GM19397 (cell line): ENCODE results near the gene TREM1.
"Not testable (repeated sequence)": the region's sequence is repeated elsewhere in the genome, so short reads cannot be mapped to it uniquely, and the experiment has no call there.

ENCODE experiments used
- ATAC-seq: cut with Tn5 transposase; IDR thresholded peaks from one replicate; pipeline ENCODE4 v1.9.1; 2021; ENCODE audit warnings: mild to moderate bottlenecking, moderate library complexity; ENCODE audit not compliant: unreplicated experiment

The TREM1 gene

DNA sequence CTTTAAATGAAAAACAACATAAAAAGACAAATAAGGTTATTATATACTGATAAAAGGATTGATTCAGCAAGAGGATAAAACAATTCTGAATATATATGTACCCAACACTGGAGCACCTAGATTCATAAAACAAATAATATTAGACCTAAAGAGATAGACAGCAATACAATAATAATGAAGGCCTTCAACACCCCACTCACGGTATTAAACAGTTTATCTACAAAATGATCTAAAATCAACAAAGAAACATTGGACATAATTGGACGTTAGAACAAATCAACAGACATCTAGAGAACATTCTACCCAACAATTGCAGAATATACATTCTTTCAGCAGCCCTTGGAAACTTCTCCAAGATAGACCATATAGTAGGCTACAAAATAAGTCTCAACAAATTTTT, 24.1 kb downstream of the TREM1 start:
- ATAC-seq = no peak

DNA sequence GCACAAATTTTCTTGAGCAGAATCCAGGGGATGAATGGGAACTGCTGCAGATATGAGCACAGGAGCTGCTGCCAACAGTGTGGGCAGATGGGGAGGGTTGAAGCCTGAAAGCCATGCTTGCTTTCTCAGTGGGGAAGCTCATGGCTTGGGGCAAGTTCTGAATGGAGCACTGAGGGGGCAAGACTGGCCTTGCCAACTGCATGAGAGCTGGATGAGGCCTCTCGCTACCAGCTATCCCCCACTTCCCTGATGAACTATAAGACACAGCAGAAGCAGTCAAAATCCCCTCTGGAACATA, 28.3 kb downstream of the TREM1 start:
- no peak for ATAC-seq

DNA sequence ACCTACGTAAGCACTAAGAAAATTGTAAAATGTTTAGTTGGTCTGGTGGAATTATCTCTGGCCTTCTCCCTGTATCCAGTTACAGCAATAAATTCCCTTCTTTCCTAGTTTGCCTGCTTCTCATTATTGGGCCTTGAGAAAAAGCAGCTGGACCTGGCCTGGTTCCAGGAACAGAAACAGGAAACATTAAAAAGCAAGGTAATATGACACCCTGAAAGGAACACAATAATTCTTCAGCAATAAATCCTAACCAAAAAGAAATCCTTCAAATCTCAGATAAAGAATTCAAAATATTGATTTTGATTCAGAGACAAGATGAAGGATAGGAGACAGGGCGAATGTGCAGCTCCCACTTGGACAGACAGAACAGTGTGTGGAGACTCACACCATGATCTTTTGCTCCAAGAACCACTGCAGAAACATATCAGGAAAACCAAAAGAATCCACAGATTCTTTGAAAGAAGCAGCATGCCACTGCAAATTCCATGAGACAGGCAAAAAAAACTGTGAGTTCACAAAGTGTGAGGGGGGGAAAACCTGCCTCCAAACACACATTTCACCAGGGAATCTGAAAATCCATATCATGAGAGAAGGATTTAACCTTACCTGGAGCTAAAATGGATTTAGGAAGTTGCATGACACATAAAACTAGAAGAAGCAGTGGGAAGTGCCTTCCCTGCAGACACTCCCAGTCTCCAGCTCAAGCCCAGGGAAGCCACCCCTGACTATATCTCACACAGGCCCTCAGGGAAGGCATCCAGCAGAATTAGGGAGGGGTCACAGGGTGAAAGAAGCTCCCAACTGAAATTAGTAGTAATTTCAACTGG, 28.9 kb downstream of the TREM1 start:
- ATAC-seq = no peak

DNA sequence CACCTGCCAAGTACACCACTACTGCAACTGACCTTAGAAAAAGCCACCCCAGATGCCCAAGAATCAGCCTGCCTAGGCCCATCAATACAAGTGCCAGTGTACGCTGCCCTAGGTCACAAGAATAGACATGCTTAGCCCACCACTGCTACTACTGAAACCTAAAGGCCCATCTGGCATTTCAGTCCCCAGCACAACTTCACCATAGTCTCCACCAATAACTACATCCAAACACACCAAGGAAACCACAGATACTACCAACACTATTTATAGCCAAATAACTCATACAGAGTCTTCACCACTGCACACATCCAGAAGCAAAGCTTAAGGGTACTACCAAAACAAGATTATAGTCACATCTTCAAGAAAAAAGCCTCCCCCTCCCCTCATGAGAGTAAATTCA, 30.1 kb downstream of the TREM1 start:
- no peak for ATAC-seq

DNA sequence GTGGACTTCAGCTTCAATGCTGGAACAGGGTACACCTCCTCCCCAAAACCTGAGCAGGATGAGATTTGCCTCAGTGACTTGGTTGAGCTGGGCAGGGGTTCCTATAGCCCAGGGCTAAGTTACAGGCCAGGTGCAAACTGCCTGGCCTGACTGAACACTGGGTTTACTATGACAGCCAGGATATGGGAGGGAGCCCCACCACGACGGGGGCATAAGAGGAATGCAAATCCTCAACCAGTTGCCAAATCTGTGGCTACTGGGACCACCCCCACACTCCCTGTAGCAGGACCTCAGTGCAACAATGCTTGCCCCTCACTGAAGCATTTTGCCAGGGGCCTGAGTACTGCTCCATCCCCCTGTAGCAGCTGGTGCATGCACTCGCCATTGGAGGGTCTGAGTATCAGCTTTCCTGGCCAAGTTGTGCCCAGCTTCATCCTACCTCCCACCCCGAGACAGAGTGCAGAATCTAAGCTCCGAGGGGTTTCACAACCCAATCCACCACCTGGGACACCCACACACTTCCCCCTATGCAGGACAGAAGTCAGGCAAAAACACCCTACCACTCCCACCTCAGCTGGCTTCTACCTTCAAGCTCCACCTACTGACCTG, 30.7 kb downstream of the TREM1 start:
- ATAC-seq = no peak

DNA sequence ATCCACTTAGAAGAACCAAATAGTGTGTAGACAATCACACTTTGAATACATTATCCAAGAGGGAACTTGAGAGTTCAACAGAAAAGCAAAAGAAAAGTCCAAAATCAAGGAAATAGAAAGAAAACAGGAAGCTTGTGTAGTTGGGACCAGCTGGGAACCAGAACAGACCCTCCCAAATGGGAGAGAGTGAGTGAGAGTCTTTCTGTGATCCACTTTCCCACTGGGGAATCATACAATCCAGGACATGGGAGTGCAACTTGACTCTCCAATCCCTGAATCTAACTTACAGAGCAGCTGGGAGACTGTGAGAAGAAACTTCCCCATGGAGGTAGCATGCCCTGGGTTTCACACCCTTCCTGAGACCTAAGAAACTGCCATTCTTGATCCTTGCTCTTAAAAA, 31.4 kb downstream of the TREM1 start:
- no peak for ATAC-seq

DNA sequence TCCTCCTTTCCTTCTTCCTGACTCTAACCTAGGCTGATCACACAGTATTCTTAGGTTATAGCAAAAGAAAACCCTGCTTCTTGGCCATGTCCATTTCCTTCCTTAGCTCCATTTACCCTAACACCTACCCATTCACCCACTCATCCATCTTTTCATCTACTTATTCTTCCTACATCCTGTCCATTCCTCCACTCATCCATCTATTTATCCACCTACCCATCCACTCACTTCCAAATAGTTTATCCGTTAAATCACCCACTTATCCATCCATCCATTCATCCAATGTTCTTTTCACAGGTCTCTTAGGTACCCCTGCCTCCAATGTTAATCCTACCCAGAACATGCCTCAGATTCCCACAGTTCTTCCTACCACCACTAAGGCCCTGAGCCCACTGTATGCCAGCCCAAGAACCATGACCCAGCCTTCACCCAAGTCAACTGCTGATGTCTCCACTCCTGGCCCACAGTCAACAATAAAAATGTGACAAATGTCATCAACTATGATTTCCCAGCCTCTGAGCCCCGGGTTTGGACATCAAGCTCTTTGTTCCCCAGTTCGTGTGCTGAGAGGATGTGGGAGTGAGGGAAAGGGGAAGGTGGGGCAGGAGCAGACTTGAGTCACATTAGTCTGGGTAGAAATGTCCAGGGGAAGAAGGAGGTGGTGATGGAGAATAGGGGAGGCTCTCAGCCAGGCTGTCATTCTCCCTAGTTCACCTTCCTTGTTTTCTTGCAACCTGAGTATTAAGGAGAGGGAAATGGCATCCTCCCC, 33.9 kb downstream of the TREM1 start:
- ATAC-seq = no peak

DNA sequence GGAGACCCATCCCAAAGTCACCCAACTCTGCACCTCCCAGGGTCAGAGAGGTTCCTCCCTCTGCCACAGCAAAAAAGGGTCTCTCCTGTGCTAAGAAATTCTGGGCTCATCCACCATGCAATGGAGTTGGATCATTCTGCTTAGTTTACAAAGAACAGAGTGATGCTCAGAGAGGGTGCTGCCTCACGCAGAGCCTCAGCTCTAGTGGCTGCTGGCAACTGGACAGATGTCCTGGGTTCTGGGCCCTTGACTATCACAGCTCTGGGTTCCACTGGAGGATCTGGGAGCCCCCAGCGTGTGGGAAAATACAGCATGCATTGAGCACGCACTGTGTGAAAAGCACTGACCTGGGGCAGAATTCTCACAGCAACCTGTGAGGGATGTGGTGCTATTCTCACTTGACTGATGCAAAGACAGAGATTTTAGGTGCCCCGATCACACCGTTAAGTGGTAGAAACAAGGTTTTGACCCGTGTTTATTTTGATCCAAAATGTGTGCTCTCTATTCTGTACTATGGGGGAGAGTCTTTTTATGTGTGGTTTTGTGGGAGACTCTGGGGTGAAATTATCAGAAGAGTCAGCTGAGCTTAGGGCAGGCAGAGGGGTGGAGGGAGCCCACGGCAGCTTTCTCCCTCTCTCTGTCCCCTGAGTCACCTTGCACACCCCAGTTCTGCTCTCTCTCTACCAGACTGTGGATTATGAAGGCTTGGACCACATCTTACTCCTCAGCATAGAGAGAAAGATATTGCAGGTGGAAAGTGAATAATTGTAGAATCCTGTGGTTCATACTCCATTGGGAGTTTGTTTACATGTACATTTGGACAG, 38.4 kb downstream of the TREM1 start:
- ATAC-seq = no peak

DNA sequence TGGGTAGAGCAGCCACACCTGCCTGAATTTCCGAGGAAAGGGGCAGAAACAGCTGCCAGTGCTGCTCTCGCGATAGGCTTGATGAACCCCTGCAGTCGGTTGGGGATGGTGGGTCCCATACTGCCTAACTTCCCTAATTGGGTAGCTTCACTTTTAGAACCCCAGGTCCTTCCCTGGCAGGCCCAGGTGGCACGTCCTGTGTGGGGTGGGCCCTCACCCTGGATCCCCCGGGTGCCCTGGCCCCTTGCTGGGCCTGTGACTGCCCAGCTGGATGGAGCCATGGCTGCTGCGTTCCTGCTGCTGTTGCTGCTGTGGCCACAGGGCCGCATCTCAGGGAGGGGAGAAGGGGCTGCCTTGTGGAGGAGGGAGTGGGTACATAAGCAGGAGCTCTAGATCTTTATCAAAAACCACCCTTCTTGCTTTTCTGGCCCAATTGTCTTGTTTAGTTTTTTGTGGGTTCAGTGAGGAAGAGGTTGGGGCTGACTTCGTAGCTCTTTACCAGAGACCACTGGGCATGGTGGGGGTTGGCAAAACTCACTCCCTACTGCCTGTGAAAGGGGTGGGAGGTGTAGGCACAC, 39.1 kb downstream of the TREM1 start:
- ATAC-seq = no peak

DNA sequence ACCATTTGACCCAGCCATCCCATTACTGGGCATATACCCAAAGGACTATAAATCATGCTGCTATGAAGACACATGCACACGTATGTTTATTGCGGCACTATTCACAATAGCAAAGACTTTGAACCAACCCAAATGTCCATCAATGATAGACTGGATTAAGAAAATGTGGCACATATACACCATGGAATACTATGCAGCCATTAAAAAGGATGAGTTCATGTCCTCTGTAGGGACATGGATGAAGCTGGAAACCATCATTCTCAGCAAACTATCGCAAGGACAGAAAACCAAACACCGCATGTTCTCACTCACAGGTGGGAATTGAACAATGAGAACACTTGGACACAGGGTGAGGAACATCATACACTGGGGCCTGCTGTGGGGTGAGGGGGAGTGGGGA, 40.0 kb downstream of the TREM1 start:
- ATAC-seq = not testable (repeated sequence)

DNA sequence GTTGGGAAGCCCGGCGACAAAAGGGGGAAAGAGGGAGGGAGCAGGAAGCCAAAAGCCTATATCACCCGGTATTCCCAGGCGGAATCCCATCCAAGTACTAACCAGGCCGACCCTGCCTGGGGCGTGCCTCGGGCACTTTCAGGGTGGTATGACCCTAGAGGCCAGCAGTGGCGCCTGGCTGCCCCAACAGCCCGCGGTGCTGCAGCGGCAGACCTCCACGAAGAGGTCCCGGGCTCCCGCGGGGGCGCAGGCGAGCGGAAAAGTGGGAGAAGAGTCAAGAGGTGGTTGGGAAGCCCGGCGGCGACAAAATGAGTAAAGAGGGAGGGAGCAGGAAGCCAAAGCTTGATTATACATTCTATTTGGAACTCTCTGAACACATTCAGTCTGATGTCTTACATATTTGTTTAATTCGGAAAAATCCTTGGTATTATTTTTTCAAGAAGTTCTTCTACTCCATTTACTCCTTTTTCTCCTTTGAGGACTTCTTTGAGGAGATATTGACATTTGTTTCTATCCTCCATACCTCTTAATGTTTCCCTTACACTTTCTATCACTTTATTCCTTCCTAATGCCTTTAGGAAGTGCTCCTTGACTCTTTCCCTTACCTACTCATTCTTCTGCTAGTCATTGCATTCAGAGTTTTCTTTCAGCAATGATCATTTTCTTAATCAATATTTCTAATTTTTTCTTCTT, 46.9 kb downstream of the TREM1 start:
- ATAC-seq = no peak

DNA sequence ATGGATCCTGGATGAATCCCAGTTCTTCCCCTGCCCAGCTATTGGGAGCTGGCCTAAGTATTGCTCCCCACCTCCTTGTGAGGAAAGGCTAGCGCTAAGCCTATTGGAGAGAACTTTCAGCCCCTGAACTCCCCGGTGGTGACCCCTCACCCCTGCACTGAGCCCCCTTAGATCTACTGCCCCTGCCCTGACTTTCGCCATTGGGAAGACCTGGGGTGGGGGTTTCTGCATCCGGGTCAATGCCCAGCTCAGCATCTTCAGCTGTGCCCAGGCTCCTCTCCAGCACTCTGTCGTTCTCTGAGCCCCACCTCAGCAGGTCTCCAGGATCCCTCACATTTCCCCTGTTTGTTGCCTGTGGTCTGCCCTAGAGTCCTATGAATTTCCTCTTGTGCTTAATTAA, 49.4 kb downstream of the TREM1 start:
- ATAC-seq = no peak

DNA sequence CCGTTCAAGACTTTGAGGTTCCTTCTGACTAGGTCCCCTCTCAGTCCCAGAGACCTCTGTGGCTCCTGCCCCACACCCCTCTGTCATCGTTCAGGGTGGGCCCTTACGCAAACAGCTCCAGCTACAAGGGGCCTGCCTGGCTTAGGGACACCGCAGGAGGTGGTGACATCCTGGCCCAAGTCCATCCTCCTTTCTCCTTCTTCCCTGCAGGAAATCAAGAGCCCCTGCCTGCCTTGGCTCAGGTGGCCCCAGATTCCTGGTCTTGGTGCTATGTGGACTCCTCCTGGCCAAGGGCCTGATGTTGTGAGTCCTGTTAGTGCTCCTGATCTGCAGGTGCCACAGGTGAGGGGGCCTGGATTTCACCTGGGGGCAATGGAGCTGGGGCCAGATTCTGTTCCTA, 50.2 kb downstream of the TREM1 start:
- no peak for ATAC-seq

DNA sequence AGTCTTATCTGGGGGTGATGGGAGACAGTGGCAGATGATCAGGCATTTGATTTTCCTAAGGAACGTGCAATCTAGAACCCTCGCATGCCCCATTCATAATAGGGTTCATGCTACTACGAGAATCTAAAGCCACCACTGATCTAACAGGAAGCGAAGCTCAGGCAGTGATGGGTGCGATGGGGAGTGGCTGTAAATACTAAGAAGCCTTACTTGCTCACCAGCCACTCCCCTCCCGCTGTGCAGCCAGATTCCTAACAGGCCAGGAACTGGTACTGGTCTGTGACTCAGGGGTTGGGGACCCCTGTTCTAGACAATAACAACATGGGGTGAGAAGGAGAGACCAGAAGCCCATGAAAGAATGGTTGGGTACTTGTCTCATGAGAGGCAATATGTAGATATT, 53.8 kb downstream of the TREM1 start:
- no peak for ATAC-seq

DNA sequence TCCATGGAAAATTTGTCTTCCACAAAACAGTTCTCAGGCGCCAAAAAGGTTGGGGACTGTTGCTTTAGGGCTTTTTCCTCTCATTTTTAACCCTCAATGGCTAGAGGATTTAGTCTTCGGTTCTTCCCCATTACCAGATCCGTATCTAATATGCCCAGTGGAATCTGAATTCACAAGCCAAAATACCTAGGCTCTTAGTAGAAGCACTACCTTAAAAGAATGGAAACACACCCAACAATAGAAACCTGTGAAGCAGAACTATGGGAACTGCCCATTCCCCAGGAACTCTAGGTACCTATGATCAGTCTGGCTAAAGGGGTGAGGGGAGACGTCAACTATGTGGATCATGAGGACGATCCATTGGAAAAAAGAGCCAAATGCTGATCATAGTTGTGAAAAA, 55.2 kb downstream of the TREM1 start:
- ATAC-seq = no peak

DNA sequence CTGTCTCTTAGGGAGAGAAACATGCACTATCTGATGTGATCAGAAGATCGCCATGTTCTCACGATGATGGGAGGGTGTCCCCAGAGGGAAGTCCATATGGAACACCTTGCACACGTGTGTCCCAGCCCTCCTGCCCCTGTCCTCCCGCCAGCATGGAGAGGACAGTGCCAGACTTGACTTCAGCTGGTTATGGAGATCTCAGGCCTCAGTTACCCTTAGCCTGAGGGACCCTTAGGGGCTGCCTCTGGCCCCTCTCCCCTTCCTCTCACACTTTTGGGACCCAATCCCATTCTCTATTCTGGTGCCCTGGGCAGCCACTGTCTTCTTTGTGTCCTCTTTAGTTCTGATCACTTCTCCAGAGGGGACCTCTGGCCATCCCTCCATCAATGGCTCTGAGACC, 56.8 kb downstream of the TREM1 start:
- ATAC-seq = no peak

DNA sequence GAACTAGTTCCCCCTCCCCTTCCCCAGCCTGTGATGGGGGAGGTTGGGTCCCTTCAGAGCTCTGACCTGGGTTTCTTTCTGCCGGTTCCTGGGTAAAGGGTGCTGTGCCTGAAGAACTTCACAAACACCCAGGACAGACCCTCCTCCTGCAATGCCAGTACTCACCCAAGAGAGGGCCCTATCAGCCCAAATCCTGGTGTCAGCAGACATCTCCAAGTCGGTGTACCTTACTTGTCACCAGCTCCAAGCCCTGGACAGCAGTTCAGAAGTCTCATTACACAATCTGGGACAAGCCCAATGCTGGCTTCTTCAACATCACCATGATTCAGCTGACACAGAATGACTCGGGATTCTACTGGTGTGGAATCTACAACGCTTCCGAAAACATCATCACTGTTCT, 57.9 kb downstream of the TREM1 start:
- no peak for ATAC-seq

DNA sequence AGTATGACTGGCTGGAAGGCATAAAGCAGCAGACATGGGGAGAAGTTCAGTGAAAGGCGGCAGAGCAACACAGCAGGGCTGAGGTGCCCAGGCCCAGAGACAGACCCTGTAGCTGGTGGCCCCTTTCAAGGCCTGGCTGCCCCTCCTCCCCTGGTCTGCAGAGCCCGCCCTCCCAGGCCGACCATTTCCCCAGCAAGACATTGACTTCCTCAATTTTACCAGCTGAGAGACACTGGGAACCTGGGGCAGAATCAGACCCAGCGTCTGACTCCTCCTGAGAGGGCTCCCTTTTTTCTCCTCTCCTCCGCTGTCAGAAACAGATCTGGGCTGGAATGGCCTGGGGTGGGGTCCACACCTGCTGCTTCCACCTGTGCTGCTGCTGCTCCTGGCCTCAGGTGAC, 58.4 kb downstream of the TREM1 start, which contains the start of gene TREML4:
Gene TREML4 (plus strand): TSS at position 254 of the 400 bp plus-strand sequence. CDS start 79 bp downstream, at position 333.
- no peak for ATAC-seq

DNA sequence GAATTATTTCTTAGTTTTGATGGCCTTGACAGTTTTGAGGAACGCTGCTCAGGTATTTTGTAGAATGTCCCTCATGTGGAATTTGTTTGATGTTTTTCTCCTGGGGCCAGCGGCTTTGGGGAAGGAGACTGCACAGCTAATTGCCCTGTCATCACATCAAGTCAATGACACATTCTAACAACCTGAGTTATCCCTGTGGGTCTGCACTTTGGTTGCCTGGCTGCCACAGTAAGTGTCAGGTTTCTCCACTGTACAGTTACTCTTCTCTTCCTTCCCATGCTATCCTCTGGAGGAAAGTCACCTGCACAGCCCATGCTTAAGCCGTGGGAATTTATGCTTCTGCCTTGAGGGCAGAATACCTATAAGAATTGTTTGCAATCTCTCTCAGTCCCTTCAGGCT, 59.7 kb downstream of the TREM1 start:
- no peak for ATAC-seq

DNA sequence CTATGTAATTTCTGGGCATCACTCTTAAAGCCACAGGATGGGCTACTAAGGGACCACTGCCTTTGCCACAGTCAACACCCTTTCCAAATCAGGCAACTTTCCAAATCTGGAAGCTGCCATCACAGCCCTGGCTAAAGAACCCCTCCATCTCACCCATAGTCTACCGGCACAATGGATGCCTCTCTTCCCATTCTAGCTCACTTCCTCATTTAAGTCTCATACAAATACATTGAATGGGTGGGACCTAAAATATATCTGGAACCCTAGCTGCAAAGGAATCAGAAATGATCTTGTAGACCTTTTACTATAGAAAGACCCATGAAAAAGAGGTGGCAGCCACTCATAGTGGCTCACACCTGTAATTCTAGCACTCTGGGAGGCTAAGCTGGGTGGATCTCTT, 61.7 kb downstream of the TREM1 start:
- ATAC-seq = no peak
